Measurements from ENCODE around the gene LPCAT1. TPM values are rescaled to one million over a fixed set of nuclear protein-coding genes. Genes with fewer than 3 reads are reported as not detected.

Gene LPCAT1
- total RNA-seq, 5 donors from 2014 or later (not counting 1 experiment from before 2014, with no cell fraction given), result 27.9 to 57.7 (median 50.3) TPM

- Histone ChIP-seq H3K9me3 (no peaks in the 10 kb centered on the region), H3K4me1 (ENCODE audit: control insufficient read depth in 1 of 2, extremely low read depth in 1 of 2, insufficient read depth in 2 of 2, low read length in 2 of 2) (peaks cover 0 to 19% of the 10 kb centered on the region in 2 experiments), H3K27ac (ENCODE audit: low read length) (no peak overlapping the region), H3K27me3 (replicated peaks in 1 of 2; ENCODE audit: control insufficient read depth in 2 of 2, extremely low read depth in 1 of 2, insufficient read depth in 2 of 2, low read length in 1 of 2) (no peaks in the 10 kb centered on the region), H3K36me3 (ENCODE audit: control insufficient read depth in 2 of 2, extremely low read depth in 1 of 2, insufficient read depth in 1 of 2, low read length in 1 of 2) (peaks cover 28 to 52% of the 10 kb centered on the region in 2 donors), H3K4me3 (ENCODE audit: control insufficient read depth in 1 of 2, extremely low read depth in 1 of 2, low read length in 1 of 2) (no peak overlapping the region)
- DNase-seq (peak in 1 of 35 experiments; percentile 1), ATAC-seq (replicated peaks in 1 of 4) (no peak)
- WGBS (ENCODE audit: insufficient coverage), result 88% methylated on average over 8 of the region's 12 CpGs
- no peak overlapping the region for H3K27ac Mint-ChIP-seq
- H3K36me3 Mint-ChIP-seq, result peaks cover 16% of the 10 kb centered on the region
- peaks cover 6 to 14% (median 7%) of the 10 kb centered on the region in 3 donors for H3K4me1 Mint-ChIP-seq
- H3K9me3 Mint-ChIP-seq, result no peaks in the 10 kb centered on the region
- POLR2A ChIA-PET, result interaction anchor here in 1 of 2 donors (0.6 kb wide), 1 partner anchor 294 kb away, joined by 4 read pairs; no protein-coding TSS in a partner anchor
- no peaks in the 10 kb centered on the region for H3K27me3 Mint-ChIP-seq
- no peak overlapping the region for H3K4me3 Mint-ChIP-seq
- CTCF ChIA-PET, result interaction anchor here in 1 of 2 donors (1.3 kb wide), 1 partner anchor 163 kb away, joined by 4 read pairs; no protein-coding TSS in a partner anchor
Observed at GRCh38 chr5:1480806-1481205, 43.0 kb downstream of the LPCAT1 start.

GRCh38 chr5:1480217-1480616, 43.5 kb downstream of the LPCAT1 start:
- no peak overlapping the region for H3K27ac Mint-ChIP-seq
- no peak overlapping the region for H3K4me3 Mint-ChIP-seq
- Histone ChIP-seq H3K4me3 (ENCODE audit: control insufficient read depth in 1 of 2, extremely low read depth in 1 of 2, low read length in 1 of 2) (no peak overlapping the region), H3K27ac (ENCODE audit: low read length) (peak overlapping the region; percentile 12), H3K27me3 (replicated peaks in 1 of 2; ENCODE audit: control insufficient read depth in 2 of 2, extremely low read depth in 1 of 2, insufficient read depth in 2 of 2, low read length in 1 of 2) (no peaks in the 10 kb centered on the region), H3K4me1 (ENCODE audit: control insufficient read depth in 1 of 2, extremely low read depth in 1 of 2, insufficient read depth in 2 of 2, low read length in 2 of 2) (peaks cover 0 to 16% of the 10 kb centered on the region in 2 experiments), H3K9me3 (no peaks in the 10 kb centered on the region), H3K36me3 (ENCODE audit: control insufficient read depth in 2 of 2, extremely low read depth in 1 of 2, insufficient read depth in 1 of 2, low read length in 1 of 2) (peaks cover 30 to 53% of the 10 kb centered on the region in 2 donors)
- peak in 2 of 35 experiments; percentile 9 to 50 for DNase-seq
- H3K4me1 Mint-ChIP-seq, result peaks cover 6 to 14% (median 7%) of the 10 kb centered on the region in 3 donors
- peaks cover 16% of the 10 kb centered on the region for H3K36me3 Mint-ChIP-seq
- ATAC-seq (replicated peaks in 1 of 4), result peak in 1 of 4 experiments; percentile 11
- H3K27me3 Mint-ChIP-seq, result no peaks in the 10 kb centered on the region
- 88% methylated on average over 14 of the region's 14 CpGs for WGBS (ENCODE audit: insufficient coverage)
- ChIA-PET POLR2A (no interaction called here), CTCF (interaction anchor here (0.6 to 1.3 kb wide), 4 partner anchors 39 to 318 kb away, joined by 3 to 7 read pairs (median 4); no protein-coding TSS in a partner anchor)
- no peaks in the 10 kb centered on the region for H3K9me3 Mint-ChIP-seq

GRCh38 chr5:1479581-1480188, 44.1 kb downstream of the LPCAT1 start:
- 38% methylated on average over 17 of the region's 21 CpGs for WGBS (ENCODE audit: insufficient coverage)
- Histone ChIP-seq H3K27ac (ENCODE audit: low read length) (peak overlapping the region; percentile 12), H3K4me1 (ENCODE audit: control insufficient read depth in 1 of 2, extremely low read depth in 1 of 2, insufficient read depth in 2 of 2, low read length in 2 of 2) (peaks cover 0 to 11% of the 10 kb centered on the region in 2 experiments), H3K36me3 (ENCODE audit: control insufficient read depth in 2 of 2, extremely low read depth in 1 of 2, insufficient read depth in 1 of 2, low read length in 1 of 2) (peaks cover 28 to 53% of the 10 kb centered on the region in 2 donors), H3K4me3 (ENCODE audit: control insufficient read depth in 1 of 2, extremely low read depth in 1 of 2, low read length in 1 of 2) (no peak overlapping the region), H3K9me3 (no peaks in the 10 kb centered on the region), H3K27me3 (replicated peaks in 1 of 2; ENCODE audit: control insufficient read depth in 2 of 2, extremely low read depth in 1 of 2, insufficient read depth in 2 of 2, low read length in 1 of 2) (no peaks in the 10 kb centered on the region)
- peaks cover 19% of the 10 kb centered on the region for H3K36me3 Mint-ChIP-seq
- H3K9me3 Mint-ChIP-seq, result no peaks in the 10 kb centered on the region
- ChIA-PET POLR2A (no interaction called here), CTCF (interaction anchor here (0.6 to 1.3 kb wide), 4 partner anchors 39 to 318 kb away, joined by 3 to 7 read pairs (median 4); no protein-coding TSS in a partner anchor)
- peak in 3 of 4 experiments; percentile 31 to 68 (median 47) for ATAC-seq (replicated peaks in 1 of 4)
- DNase-seq, result peak in 29 of 35 experiments; percentile 24 to 70 (median 44)
- no peak overlapping the region for H3K27ac Mint-ChIP-seq
- H3K27me3 Mint-ChIP-seq, result no peaks in the 10 kb centered on the region
- peaks cover 6 to 14% (median 7%) of the 10 kb centered on the region in 3 donors for H3K4me1 Mint-ChIP-seq
- no peak overlapping the region for H3K4me3 Mint-ChIP-seq

GRCh38 chr5:1479066-1479465, 44.7 kb downstream of the LPCAT1 start:
- H3K9me3 Mint-ChIP-seq, result no peaks in the 10 kb centered on the region
- no peak overlapping the region for H3K27ac Mint-ChIP-seq
- Histone ChIP-seq H3K4me1 (ENCODE audit: control insufficient read depth in 1 of 2, extremely low read depth in 1 of 2, insufficient read depth in 2 of 2, low read length in 2 of 2) (peaks cover 0 to 10% of the 10 kb centered on the region in 2 experiments), H3K4me3 (ENCODE audit: control insufficient read depth in 1 of 2, extremely low read depth in 1 of 2, low read length in 1 of 2) (no peak overlapping the region), H3K27me3 (replicated peaks in 1 of 2; ENCODE audit: control insufficient read depth in 2 of 2, extremely low read depth in 1 of 2, insufficient read depth in 2 of 2, low read length in 1 of 2) (no peaks in the 10 kb centered on the region), H3K9me3 (no peaks in the 10 kb centered on the region), H3K36me3 (ENCODE audit: control insufficient read depth in 2 of 2, extremely low read depth in 1 of 2, insufficient read depth in 1 of 2, low read length in 1 of 2) (peaks cover 27 to 55% of the 10 kb centered on the region in 2 donors), H3K27ac (ENCODE audit: low read length) (no peak overlapping the region)
- DNase-seq (no peak), ATAC-seq (replicated peaks in 1 of 4) (no peak)
- 94% methylated on average over 7 of the region's 7 CpGs for WGBS (ENCODE audit: insufficient coverage)
- H3K27me3 Mint-ChIP-seq, result no peaks in the 10 kb centered on the region
- H3K4me1 Mint-ChIP-seq, result peaks cover 6 to 14% (median 7%) of the 10 kb centered on the region in 3 donors
- H3K4me3 Mint-ChIP-seq, result no peak overlapping the region
- H3K36me3 Mint-ChIP-seq, result peaks cover 22% of the 10 kb centered on the region
- ChIA-PET POLR2A (no interaction called here), CTCF (interaction anchor here in 1 of 2 donors (0.7 to 1.1 kb wide), 2 partner anchors 165 to 317 kb away, joined by 3 read pairs; no protein-coding TSS in a partner anchor)

- H3K4me1 ChIP-seq (ENCODE audit: control insufficient read depth in 1 of 2, extremely low read depth in 1 of 2, insufficient read depth in 2 of 2, low read length in 2 of 2), result peaks cover 0 to 10% of the 10 kb centered on the region in 2 experiments
- CTCF ChIA-PET, result interaction anchor here in 1 of 2 donors (0.7 kb wide), 2 partner anchors 166 to 229 kb away, joined by 3 to 4 read pairs; no protein-coding TSS in a partner anchor
Observed at GRCh38 chr5:1478271-1479035, 45.3 kb downstream of the LPCAT1 start.

GRCh38 chr5:1477341-1477740, 46.4 kb downstream of the LPCAT1 start:
- Histone ChIP-seq H3K27me3 (replicated peaks in 1 of 2; ENCODE audit: control insufficient read depth in 2 of 2, extremely low read depth in 1 of 2, insufficient read depth in 2 of 2, low read length in 1 of 2) (no peaks in the 10 kb centered on the region), H3K9me3 (no peaks in the 10 kb centered on the region), H3K36me3 (ENCODE audit: control insufficient read depth in 2 of 2, extremely low read depth in 1 of 2, insufficient read depth in 1 of 2, low read length in 1 of 2) (peaks cover 31 to 65% of the 10 kb centered on the region in 2 donors), H3K27ac (ENCODE audit: low read length) (no peak overlapping the region), H3K4me3 (ENCODE audit: control insufficient read depth in 1 of 2, extremely low read depth in 1 of 2, low read length in 1 of 2) (no peak overlapping the region), H3K4me1 (ENCODE audit: control insufficient read depth in 1 of 2, extremely low read depth in 1 of 2, insufficient read depth in 2 of 2, low read length in 2 of 2) (peaks cover 0 to 10% of the 10 kb centered on the region in 2 experiments)
- ChIA-PET CTCF (interaction anchor here in 1 of 2 donors (0.5 kb wide), 1 partner anchor 247 kb away, joined by 5 read pairs; no protein-coding TSS in a partner anchor), POLR2A (interaction anchor here in 1 of 2 donors (0.6 to 0.7 kb wide), 2 partner anchors 14 to 67 kb away, joined by 3 to 4 read pairs; no protein-coding TSS in a partner anchor)
- Mint-ChIP-seq H3K9me3 (no peaks in the 10 kb centered on the region), H3K27me3 (no peaks in the 10 kb centered on the region), H3K4me1 (peaks cover 6 to 10% (median 7%) of the 10 kb centered on the region in 3 donors), H3K4me3 (no peak overlapping the region), H3K27ac (no peak overlapping the region), H3K36me3 (peaks cover 26% of the 10 kb centered on the region)
- WGBS (ENCODE audit: insufficient coverage), result 86% methylated on average over 15 of the region's 16 CpGs
- DNase-seq (peak in 2 of 35 experiments; percentile 11 to 37), ATAC-seq (replicated peaks in 1 of 4) (no peak)

More at GRCh38 chr5:1478271-1479035, 45.3 kb downstream of the LPCAT1 start:
- Mint-ChIP-seq H3K36me3 (peaks cover 27% of the 10 kb centered on the region), H3K27me3 (no peaks in the 10 kb centered on the region), H3K4me1 (peaks cover 6 to 14% (median 7%) of the 10 kb centered on the region in 3 donors), H3K27ac (no peak overlapping the region), H3K9me3 (no peaks in the 10 kb centered on the region), H3K4me3 (no peak overlapping the region)
- POLR2A ChIA-PET, result no interaction called here
- 96% methylated on average over 8 of the region's 13 CpGs for WGBS (ENCODE audit: insufficient coverage)
- Histone ChIP-seq H3K4me3 (ENCODE audit: control insufficient read depth in 1 of 2, extremely low read depth in 1 of 2, low read length in 1 of 2) (no peak overlapping the region), H3K27me3 (replicated peaks in 1 of 2; ENCODE audit: control insufficient read depth in 2 of 2, extremely low read depth in 1 of 2, insufficient read depth in 2 of 2, low read length in 1 of 2) (no peaks in the 10 kb centered on the region), H3K9me3 (no peaks in the 10 kb centered on the region), H3K27ac (ENCODE audit: low read length) (no peak overlapping the region), H3K36me3 (ENCODE audit: control insufficient read depth in 2 of 2, extremely low read depth in 1 of 2, insufficient read depth in 1 of 2, low read length in 1 of 2) (peaks cover 24 to 61% of the 10 kb centered on the region in 2 donors)
- ATAC-seq (replicated peaks in 1 of 4) (no peak), DNase-seq (no peak)

All from T-cell (primary cell).